NCI-H1694 treated with DMSO at 0.1 percent for 48 hours (cell line): ENCODE data around the gene ACY1.
A peak's percentile ranks its signal among the peaks of the same experiment; 100 is the strongest.

ENCODE experiments used
- DNase-seq: peaks from one replicate; lab custom pipeline; 2025; lab: John Stamatoyannopoulos, UW

The ACY1 gene

DNA sequence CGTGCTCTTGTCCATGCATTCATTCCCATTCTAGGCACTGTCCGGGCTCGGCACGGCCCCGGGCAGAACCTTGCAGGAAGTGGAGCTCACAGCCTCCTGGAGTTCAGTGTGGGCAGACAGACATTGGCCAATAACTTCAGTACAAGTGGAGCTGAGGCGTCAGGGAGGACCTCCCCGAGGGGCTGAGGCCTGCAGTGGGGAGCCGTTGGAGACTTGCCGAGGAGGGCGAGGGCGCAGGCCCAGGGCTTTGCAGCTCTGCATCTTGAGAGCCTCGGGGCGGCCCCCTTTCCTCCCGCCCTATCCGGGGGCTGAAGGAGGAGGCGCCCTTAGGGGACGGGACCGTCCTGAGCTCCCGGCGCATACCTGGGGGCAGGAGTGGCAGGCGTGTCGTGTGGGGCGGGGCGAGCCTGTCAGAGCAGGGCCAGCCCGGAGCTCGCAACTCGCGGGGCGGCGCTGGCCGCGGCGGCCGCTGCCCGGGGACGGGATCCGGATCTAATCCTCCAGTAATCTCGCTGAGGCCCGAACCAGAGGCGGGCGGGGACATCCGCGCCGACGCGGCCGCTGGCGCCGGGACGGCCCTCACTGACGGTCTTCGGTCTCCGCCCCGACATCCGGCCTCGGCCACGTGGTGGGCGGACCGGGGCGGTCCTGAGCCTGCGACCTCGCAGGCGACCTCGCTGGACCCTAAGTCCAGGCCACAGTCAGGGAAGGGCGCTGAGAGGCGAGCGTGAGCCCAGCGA lies at the start of gene ACY1:
ACY1 (plus strand) TSS at position 698 of the 740 bp plus-strand sequence. CDS start 530 bp downstream, outside the sequence.
- no peak for DNase-seq

DNA sequence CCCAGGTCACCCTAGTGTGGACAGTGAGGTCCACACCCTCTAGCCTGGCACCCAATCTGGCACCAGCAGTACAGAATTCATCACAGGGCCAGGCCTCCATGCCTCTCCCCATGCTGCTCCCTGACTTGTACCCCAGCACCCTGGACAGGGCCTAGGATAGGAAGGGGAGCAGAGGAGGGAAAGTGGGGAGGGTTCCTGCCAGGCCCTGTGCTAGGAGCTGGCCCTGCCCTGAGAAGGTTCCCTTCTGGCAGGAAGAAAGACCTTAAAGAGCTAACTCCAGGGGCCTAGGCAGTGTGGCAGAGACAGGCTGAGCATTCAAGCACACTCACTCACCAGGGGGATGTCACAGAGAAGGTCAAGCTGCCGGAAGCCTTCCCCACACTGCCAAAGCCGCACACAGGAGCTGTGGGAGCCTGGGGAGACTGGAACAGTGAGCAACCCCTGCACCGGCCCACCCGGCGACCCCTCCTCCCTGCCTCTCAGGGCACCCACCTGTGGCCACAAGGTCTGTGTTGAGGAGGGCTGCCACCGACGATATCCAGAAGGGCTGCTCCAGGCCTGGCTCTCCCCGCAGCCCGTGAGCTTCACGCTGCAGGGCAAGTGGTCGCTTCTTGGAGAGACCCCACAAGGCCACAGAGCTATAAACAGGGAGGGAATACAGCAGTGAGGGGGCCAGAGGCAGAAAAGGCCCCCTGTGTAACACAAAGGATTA lies 49.0 kb upstream of the ACY1 start:
- DNase-seq: no peak

DNA sequence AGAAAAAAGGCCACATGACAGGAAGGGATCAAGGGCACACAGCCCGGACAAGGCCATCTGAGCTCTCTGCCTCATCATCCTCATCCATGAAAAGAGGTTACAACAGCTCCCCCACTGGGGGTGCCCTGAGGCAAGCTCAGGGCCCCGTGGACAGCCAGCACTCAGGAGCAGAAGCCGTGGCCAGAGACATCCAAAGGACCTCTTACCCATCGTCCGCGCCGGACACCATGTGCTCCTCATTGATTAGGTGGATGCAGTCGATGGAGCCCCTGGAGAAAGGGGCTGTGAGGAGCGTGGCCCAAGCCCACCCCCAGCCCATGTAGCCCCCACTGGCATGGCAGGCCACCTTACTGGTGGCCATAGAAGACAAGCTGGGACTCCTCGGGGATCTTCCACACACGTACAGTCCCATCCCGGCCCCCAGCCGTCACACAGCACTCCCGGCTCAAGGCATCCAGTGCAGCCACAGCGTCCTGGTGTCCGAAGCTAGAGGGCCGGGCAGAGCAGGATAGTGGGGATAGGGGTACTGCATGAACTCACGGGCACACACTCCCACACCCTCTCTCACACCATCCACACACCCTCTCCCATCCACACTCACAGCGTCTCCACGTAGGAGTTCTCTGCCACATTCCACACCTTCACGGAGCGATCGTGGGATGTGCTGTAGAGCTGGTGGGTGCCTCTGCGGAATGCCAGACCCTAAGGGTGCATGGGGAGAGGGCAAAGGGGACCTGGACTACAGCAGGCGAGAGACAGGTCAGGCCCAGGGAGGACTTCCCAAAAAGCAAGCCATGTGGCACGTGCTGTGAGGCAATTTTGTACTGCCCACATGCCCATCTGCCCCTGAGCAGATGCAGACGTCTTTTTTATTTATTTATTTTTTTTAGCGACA lies 48.1 kb upstream of the ACY1 start:
- DNase-seq: no peak

DNA sequence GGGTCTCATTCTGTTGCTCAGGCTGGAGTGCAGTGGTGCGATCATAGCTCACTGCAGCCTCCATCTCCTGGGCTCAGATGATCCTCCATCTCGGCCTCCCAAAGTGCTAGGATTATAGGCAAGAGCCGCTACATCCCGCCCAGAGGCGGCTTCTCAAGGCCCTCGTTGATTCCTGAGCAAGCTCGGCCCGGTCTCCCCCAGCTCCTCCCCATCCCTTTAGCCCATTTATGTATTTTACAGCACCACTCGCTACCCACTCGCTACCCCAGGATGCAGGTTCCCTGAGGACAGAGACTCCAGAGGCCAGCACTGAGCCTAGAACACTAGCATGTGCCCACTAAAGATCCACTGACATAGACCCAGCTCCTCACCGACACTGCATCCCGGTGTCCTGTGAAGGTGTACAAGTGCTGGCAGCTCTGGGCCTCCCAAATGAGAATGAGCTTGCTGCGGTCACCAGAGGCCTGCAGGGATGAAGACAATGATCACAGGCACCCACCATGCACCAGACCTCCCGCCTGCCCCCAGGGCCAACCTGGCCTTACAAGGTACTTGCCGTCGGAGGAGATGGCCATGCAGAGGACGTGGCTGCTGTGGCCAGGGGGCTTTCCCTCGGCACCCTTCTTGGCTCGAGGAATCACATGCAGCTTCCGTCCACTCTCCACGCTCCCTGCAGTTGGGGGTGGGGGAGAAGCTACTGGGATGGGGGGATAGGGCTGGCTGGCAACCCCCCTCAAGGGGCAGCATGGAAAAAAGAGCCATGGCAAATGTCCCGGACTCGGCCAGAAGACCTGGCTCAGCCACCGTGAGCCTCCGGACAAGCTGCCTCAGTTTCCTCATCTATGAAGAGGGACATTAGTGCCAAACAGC lies 47.2 kb upstream of the ACY1 start:
- no peak for DNase-seq

DNA sequence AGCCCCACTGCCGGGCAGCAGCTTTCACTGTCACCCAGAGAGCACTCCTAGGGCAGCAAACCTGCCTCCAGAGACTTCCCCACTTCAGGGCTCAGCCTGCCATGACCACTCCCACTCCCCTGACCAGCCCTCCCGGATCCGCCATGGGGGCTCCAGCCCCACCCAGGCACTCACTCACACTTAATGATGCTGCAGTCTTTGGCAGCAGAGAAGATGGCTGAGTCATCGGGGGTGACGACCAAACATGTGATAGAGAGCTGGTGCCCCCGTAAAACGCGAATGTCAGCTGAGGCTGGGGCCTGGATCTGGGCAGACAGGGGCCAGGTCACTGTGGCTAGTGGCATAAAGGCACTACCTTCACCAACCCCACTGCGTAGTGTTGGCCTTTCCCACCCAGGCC lies 46.3 kb upstream of the ACY1 start:
- no peak for DNase-seq

DNA sequence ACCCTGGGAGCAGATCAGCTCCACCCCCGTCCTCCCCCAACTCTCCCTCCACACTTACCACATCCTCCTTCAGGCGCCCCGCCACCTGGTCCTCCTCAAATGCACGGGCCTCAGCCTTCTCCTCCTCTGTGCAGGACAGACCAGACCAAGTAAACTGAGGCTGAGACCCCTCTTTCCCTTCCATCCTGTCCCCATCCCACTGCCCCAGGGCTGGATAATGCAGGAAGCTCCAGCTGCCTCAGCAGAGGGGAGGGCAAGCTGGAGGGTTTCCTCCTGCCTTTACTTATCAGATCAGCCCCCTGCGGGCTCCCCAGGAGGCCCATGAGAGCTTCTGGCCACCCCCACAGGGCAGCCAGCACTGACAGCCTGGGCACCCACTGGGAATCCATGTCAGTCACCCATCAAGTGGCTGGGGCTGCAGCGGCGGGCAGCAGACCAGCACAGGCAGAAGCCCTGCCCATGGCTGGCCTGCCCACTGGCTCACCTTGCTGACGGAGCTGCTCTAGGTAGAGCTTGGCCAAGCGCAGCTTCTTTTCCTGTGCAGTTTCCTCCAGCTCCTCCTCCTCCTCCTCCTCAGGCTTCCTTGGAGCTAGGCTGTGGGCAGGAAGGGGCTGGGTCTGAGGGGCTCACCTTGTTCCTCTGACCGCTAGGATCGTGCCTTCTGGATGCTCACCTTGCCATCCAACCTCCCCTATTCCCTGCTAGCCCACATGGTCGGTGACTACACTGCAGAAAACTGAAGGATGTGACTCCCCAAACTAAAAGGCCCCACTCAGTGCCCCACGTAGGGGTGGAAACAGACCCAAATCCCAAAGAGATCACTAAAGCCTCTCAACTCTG lies 45.5 kb upstream of the ACY1 start:
- DNase-seq: no peak

DNA sequence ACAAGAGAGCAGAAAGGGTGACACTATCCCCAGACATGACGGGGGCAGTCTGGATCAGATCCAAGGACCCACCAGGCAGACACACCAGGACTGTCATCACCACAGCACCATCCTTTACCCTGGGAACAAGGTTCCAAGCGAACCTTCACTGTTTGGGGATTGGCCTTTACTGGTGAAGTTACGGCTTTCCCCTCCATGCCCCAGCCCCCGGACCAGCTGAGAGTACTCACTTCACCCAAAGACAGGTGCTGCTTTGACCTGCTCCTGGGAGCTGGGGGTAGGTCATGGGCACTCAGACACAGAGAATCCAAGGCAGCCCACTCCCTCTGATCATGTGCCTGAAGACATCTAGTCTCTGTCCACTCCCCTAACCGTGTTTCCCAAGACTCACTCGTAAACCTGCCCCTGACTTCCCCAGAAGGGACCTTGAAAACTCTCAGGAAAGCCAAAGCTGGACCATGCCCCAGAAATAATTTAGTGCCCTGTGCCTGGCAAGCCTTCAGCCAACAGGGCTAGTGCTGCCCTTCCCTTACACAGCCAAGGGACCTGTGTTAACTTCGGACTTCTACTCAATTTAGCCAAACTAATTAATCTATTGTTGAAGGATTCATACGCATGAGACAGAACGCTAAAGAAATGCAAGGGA lies 44.4 kb upstream of the ACY1 start:
- no peak for DNase-seq

DNA sequence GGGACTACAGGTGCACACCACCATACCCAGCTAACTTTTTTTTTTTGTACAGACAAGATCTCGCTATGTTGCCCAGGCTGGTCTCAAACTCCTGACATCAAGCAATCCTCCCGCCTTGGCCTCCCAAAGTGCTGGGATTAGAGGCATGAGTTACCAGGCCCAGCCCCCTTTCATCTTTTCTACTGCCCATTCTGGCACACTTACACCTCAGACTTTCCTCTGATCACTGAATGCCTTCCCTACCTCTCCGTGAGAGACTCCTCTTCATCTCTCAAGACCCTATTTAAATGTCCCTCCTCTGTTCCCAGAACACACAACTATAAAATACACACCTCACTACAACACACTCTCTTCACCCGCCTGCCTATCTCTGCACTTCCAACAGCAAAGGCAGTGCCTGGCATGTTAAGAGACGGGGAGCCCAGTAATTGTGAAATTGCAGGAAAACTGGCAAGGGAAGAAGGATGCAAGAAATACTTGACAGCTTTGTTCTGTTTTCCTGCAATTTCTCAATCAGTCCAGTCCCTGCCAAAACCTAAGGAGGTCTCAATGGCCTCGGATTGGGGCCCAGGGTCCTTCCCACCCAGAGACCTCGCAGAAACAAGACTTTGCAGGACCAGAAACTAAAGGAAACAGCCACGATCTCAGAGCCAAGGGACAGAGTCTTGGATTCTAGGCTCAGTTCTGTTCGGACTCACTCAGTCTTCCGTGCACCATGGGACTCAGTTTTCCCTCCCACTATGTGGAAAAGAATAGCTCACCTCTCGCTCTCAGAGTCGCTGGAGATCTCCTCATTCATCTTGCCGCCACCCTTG lies 42.5 kb upstream of the ACY1 start:
- DNase-seq: no peak

DNA sequence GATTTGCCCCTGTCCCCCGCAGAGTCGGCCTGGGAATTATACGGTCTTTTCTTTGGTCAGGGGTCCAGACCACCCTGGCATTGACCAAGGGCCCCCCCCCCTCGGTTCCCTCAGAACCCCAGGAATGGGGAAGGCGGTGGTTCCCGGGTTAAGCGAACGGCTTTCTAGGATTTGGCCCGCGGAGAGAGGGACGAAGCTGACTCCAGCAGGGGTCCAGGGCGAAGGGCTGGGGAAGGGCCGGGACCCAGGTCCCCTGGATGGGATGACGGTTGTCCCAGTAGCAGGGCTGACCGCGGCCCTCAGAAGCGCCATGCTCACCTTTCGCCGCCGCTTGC lies 41.9 kb upstream of the ACY1 start:
- DNase-seq: no peak

DNA sequence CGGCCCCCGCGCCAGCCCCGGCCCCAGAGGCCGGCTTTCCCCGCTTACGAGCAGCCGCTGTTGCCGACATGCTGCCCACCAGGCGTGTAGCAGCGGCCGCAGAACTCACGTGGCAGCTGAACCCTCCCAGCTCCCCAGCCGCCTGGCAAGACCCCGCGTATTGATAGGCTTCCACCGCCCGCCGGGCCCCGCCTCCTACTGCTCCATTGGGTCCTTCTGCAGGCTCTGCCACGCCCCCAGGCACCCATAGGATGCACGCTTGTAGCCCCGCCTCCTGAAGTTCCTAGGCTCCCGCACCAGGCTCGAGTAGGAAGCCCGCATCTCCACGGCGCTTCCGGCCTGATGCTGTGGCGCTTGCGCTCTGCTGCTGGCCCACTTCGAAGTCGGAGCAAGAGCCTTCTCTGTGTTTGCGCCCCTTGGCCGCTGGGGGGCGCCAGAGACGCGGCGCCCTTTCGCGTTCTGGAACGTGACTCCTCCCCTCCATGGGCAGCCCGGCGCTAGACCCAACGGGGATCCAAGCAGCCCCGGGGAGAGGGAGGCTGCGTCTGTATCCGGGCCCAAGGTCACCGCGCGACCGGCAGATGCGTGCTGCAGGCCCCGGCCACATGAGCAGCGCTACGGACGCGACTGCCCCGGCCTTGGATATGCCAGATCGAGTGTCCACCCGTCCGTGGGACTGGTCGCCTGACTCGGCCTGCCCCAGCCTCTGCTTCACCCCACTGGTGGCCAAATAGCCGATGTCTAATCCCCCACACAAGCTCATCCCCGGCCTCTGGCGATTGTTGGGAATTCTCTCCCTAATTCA lies 41.3 kb upstream of the ACY1 start, which contains the start of the genes PARP3 and RRP9:
PARP3 (plus strand) TSS at position 566 of the 805 bp plus-strand sequence. CDS start 993 bp downstream, outside the sequence.
RRP9 (minus strand) TSS at position 107 of the 805 bp plus-strand sequence; CDS start at position 70, 37 bp downstream.
- DNase-seq: peak; percentile 88

DNA sequence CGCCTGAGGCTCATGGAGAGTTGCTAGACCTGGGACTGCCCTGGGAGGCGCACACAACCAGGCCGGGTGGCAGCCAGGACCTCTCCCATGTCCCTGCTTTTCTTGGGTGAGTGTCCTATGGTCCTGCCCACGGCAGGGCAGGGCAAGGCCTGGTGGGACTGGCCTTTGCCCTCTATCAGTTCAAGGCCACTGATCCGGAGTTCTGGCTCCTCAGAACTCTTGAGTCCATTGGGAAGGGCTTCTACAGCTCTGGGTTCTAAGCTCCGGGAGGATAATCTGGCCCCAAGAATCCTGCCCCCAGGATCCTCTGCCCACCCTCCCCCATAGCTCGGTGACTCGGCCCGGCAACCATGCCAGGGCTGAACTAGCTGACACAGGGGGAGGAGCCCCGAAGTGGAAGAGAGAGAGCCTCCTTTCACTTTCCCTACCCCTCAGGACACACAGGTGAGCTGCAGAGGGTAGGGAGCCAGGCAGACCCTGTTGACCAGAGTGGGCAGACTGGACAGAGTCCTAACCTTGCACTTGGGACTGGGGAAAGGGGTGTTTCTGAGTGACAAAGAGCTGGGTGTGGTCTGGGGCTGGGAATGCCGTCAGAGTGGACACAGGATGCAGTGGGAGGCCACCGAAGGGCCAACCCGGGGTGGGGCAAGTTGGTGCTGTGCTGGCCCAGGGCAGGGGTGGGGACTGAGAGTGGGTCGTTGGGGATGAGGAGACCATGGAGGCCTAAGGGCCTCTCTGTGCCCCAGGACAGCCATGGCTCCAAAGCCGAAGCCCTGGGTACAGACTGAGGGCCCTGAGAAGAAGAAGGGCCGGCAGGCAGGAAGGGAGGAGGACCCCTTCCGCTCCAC lies 40.5 kb upstream of the ACY1 start:
- DNase-seq: no peak

DNA sequence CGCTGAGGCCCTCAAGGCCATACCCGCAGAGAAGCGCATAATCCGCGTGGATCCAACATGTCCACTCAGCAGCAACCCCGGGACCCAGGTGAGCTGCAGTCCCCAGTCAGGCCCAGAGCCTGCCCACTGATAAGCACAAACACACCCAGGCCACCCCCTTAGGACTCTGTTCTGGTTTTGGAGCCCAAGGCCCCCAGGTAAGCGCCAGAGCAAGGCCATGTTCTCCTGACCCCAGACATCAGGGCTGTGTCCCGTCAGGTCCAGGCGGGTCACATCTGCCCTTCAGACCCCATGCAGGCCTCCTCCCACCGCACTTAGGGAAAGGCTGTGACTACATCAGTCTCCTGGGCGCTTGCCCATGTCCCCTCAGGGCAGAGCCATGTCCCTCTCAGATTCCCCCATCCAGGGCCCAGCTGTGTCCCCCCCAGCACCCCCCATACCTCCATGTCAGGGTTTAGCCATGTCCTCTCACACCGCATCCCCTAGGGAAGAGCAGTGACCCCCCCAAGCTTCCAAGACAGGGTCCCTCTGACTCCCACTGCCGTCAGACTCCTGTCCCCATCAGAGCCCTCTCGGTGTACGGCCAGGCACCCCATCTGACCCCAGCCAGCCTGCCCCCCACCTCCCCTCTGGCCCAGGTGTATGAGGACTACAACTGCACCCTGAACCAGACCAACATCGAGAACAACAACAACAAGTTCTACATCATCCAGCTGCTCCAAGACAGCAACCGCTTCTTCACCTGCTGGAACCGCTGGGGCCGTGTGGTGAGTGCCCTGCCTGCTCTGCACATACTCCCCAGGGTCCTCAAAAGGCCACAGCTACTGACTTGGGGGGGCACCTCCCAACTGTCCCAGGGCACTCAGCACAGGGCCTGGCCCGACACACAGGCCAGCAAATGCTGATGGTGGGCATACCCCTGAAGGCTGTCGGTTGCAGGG lies 39.6 kb upstream of the ACY1 start:
- no peak for DNase-seq

DNA sequence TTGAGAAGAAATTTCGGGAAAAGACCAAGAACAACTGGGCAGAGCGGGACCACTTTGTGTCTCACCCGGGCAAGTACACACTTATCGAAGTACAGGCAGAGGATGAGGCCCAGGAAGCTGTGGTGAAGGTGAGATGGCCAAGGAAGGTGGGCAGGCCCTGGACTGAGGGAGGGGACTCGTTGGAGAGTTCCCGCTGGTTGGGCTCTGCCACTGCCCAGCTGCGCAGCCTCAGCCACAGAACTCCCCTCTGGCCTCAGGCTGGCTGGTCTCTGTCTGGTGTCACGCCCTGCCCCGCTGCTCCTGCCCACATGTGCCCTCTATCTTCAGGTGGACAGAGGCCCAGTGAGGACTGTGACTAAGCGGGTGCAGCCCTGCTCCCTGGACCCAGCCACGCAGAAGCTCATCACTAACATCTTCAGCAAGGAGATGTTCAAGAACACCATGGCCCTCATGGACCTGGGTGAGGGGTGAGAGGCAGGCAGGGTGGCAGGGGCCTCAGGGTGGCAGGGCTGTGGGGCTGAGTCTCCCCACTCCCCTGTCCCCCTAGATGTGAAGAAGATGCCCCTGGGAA lies 38.8 kb upstream of the ACY1 start:
- no peak for DNase-seq

DNA sequence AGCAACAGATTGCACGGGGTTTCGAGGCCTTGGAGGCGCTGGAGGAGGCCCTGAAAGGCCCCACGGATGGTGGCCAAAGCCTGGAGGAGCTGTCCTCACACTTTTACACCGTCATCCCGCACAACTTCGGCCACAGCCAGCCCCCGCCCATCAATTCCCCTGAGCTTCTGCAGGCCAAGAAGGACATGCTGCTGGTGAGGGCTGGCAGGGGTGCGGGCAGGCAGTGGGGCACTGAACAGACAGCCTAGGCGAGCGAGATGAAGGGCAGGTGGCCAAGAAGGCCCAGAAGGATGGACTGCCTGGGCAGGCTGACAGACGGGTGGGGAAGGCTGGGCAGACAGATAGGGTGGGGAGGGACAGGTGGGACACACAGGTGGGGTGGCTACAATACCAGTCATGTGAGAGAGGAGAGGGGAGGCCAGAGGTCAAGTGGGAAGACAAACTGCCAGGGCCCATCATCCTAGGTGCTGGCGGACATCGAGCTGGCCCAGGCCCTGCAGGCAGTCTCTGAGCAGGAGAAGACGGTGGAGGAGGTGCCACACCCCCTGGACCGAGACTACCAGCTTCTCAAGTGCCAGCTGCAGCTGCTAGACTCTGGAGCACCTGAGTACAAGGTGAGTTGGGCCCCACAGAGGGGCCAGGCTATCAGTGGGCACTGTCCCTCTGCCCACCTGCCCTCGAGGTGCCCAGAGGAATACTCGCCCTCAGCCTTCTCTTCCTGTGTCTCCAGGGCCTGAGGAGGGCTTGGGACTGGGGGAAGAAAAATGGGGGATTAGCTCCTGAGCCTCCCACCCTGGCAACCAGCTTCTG lies 38.1 kb upstream of the ACY1 start:
- no peak for DNase-seq
